A204.1 (cell line): ENCODE data around the gene CAMK1D.
"Not testable (repeated sequence)": the region's sequence is repeated elsewhere in the genome, so short reads cannot be mapped to it uniquely, and the experiment has no call there.

ENCODE experiments used
- FAIRE-seq: peaks from 2 replicates; lab custom pipeline; 2012; peaks lifted over from hg19 to GRCh38; lab: Jason Lieb, UNC

The CAMK1D gene

GRCh38 chr10:12726971-12727831 lies 377.9 kb downstream of the CAMK1D start:
- FAIRE-seq: no peak

DNA sequence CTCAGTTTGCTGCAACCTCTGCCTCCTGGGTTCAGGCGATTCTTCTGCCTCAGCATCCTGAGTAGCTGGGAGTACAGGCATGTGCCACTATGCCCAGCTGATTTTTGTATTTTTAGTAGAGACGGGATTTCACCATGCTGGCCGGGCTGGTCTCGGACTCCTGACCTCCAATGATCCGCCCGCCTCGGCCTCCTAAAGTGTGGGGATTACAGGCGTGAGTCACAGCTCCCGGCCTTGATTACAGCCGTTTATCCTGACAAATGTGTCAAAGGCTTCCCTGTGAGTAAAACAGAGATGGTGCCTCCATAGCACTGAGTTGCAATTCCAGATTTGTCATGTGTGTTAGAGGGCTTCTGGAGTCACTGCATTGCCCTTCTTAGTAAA lies 378.5 kb downstream of the CAMK1D start:
- no peak for FAIRE-seq

DNA sequence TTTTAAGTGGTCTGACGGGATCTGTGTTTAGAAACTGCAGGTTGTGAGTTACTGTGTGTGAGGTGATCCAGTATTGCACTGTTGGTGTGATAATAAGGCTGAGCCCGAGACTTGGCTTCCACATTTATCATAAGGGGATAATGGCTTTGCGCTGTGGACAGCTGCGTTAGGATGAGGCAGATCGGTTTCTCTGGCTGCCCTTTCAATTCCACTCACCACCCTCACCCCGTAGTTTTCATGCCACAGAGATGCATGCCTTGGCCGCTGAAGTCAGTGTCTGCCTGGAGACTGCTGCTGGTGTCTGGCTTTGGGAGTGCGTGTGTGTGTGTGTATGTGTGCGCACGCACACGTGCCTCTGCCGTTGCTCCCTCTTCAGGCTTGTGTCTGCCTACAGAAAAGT lies 379.1 kb downstream of the CAMK1D start:
- FAIRE-seq: no peak

DNA sequence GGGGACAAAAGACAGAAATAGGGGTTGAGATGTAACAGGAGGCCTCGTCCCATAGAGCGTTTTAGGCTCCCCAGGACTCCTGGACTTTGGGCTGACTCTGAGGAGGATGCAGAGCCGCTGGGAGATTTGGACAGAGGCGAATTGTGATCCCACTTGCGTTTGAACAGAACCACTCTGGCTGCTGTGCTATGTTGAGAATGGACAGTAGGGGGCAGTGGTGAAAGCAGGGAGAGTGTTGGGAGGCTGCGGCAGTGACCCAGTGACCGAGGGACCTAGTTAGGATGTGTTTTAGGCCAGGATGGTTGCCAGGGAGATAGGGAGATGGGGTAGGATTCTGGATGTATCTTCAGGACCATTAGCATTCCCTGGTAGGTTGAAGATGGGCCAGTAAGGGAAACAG lies 380.5 kb downstream of the CAMK1D start:
- FAIRE-seq: no peak

- FAIRE-seq: no peak
Measured at GRCh38 chr10:12730809-12731519, 381.6 kb downstream of the CAMK1D start.

DNA sequence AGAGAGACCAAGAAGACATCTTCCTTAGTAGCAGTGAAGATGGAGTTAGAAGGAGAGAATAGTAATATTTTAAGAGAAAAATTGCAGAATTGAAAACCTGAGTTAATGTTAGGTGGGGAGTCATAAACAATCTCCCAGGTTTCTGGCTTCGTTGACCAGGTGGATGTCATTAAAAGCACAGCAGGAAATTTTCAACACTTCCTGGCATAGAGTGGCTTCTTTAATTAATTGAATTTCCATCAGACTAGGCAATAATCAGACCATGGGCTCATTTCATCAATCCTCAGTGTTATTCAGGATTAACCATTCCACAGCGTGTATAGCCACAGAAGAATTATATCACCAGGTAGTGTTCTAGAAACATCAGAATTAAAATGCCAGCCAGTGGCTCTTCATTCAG lies 383.9 kb downstream of the CAMK1D start:
- no peak for FAIRE-seq

DNA sequence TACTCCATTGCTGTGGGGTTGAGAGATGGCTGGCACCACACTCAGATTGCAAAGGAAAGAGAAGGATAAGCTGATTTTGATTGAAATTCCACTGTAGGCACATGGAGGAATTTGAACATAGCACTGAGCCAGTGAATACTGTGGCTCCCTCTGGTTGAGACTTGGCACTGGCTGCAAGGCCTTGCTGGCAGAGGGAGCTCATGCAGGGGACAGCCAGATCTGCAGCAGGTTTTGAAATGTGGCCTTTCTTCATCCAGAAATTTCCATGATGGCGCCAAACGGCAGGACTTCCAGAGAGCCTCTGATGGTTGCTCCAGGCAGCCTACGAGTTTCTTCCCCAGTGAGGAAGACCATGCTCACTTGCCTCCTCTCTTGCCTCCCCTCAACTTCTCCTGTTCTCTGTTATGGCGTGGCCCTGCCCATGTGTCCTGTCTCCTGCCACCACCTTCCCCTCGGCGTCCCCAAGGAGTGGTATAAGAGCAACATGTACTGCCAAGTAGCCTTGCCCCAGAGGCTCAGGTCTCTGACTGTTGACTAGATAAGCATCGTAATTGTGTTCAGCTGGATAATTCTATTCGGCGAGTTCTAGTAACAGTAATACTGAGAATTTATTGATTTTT lies 386.6 kb downstream of the CAMK1D start:
- FAIRE-seq: no peak

- no peak for FAIRE-seq
Measured at GRCh38 chr10:12740813-12741212, 391.5 kb downstream of the CAMK1D start.

GRCh38 chr10:12741360-12741804 lies 392.0 kb downstream of the CAMK1D start:
- no peak for FAIRE-seq

DNA sequence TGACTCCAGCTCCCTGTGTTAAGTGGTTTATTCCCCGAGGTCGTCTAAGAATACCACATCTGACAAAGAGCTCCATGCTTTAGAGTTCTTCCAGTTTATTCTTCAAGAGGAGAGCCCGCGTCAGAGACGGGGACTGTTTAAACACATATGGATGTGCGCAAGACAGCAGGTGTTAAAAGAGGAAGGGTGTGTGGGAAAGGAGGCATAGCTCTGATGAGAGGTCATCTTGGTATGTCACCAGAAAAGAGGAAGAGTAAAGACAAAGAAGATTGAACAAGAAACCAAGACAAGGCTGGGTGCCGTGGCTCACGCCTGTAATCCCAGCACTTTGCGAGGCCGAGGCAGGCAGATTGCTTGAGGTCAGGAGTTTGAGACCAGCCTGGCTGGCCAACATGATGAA lies 393.4 kb downstream of the CAMK1D start:
- no peak for FAIRE-seq

DNA sequence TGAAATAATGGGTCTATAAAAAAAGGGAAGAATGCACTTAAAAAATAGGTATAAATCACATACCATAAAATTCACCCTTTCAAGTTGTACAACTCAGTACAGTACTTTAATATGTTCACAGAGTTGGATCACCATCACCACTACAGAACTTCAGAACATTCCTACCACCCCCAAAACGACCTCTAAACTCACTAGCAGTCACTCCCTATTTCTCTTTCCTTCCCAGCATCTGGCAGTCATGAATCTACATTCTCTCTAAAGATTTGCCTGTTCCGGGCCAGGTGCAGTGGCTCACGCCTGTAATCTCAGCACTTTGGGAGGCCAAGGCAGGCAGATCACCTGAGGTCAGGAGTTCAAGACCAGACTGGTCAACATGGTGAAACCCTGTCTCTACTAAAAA lies 394.1 kb downstream of the CAMK1D start:
- FAIRE-seq: not testable (repeated sequence)

DNA sequence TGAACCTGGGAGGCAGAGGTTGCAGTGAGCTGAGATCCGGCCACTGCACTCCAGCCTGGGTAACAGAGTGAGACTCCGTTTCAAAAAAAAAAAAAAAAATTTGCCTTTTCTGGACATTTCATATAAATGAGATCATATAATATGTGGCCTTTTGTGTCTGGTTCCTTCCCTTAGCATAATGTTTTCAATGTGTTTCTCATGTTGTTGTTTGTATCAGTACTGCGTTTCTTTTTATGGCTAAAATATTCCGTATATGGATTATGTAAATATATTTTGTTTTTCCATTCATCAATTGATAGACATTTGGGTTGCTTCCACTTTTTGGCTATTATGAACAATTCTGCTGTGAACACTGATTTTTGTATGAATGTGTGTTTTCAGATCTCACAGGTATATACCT lies 394.6 kb downstream of the CAMK1D start:
- FAIRE-seq: no peak

DNA sequence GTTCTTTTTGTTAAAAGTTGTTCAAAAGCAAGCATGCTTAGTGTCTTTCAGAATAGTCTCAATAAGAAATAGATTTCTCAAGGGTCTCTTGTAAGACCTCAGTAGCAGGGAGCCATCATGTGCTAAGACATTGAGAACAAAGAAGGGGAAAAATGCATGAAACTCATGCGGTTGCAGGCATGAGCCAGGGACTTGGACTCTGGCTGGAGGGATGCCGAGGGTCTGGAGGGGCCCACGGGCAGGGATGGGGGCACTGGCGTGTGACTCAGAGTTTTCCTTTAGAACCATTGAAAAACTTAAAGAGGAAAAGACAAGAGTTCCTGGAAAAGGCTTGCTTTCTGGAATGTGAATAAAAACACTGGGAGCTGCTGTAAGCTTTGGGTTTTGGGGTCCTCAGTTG lies 398.8 kb downstream of the CAMK1D start:
- FAIRE-seq: no peak

- FAIRE-seq: no peak
Measured at GRCh38 chr10:12749760-12750478, 400.6 kb downstream of the CAMK1D start.

GRCh38 chr10:12750526-12751201 lies 401.3 kb downstream of the CAMK1D start:
- no peak for FAIRE-seq

DNA sequence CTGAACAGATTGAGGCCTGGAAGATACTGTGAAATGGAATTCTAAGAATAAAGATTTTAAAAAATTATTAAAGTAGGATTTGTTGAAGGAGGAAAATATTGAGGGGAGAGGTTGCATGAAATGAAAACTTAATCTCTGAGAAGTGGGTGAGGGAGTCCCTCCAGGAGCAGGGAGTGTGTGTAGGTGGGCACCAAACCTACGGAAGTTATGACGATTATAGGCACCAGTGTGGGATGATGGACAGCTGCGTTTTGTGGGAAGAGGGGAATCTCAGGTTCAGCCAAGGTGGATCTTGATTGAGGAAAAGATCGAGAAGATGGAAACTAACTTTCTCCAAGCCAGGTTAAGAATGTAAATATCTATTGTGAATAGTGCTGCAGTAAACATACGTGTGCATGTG lies 405.7 kb downstream of the CAMK1D start:
- no peak for FAIRE-seq

- no peak for FAIRE-seq
Measured at GRCh38 chr10:12757351-12757750, 408.0 kb downstream of the CAMK1D start.

- FAIRE-seq: no peak
Measured at GRCh38 chr10:12758271-12758670, 408.9 kb downstream of the CAMK1D start.

DNA sequence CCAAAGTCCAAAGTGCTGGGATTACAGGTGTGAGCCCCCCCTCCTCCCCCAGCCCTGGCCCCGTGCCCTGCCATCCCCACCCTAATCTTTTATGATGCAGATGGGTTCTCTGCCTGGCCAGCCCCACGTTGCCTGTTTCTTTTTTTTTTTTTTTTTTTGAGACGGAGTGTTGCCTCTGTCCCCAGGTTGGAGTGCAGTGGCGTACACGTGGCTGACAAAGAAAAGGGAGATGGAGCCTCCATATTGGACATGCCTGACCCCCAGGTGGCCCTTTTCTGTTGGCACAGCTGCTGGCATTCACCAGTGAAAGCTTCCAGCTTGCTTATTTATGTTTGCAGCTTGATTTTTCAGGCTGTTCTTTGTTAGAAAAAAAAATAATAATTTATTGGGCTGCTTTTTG lies 416.9 kb downstream of the CAMK1D start:
- FAIRE-seq: no peak

GRCh38 chr10:12768156-12769100 lies 419.1 kb downstream of the CAMK1D start:
- no peak for FAIRE-seq
